ENCODE measurements around the gene IL18. TPM values are rescaled to one million over a fixed set of nuclear protein-coding genes. Genes with fewer than 3 reads are reported as not detected.
"Not testable (repeated sequence)": the region's sequence is repeated elsewhere in the genome, so short reads cannot be mapped to it uniquely, and the experiment has no call there.

The IL18 gene
- total and polyA plus RNA-seq, 2 experiments from 2014 or later: 0.28 to 1.7 TPM

- Mint-ChIP-seq H3K9me3 (no peaks in the 10 kb centered on the region), H3K4me1 (peaks cover 7% of the 10 kb centered on the region), H3K27ac (no peak overlapping the region), H3K27me3 (ENCODE audit: insufficient read depth, low read depth, poor library complexity) (peaks cover 7% of the 10 kb centered on the region), H3K36me3 (ENCODE audit: low read depth) (no peaks in the 10 kb centered on the region), H3K4me3 (no peak overlapping the region)
- Histone ChIP-seq H3F3A (replicated peaks; ENCODE audit: low read depth) (no peaks in the 10 kb centered on the region), H3K9me2 (ENCODE audit: insufficient read depth) (no peaks in the 10 kb centered on the region), H4K20me1 (replicated peaks; ENCODE audit: insufficient read depth) (no peaks in the 10 kb centered on the region), H2AFZ (no peak overlapping the region), H3K36me3 (ENCODE audit: insufficient read depth) (no peaks in the 10 kb centered on the region), H3K27ac (ENCODE audit: low read depth) (no peak overlapping the region), H3K79me2 (replicated peaks; ENCODE audit: insufficient read depth) (no peaks in the 10 kb centered on the region), H3K4me3 (no peak overlapping the region), H3K4me1 (ENCODE audit: insufficient read depth) (no peaks in the 10 kb centered on the region), H3K27me3 (ENCODE audit: insufficient read depth) (no peaks in the 10 kb centered on the region), H3K4me2 (no peak overlapping the region)
- TF ChIP-seq EZH2phosphoT487 (IDR thresholded peaks at IDR 0.05; ENCODE audit: unreplicated experiment): no peak
- no peak for TF ChIP-seq CTCF (conservative IDR thresholded peaks at IDR 0.05; ENCODE audit: low read depth in 2 of 2)
- TF ChIP-seq, protein P1, sequence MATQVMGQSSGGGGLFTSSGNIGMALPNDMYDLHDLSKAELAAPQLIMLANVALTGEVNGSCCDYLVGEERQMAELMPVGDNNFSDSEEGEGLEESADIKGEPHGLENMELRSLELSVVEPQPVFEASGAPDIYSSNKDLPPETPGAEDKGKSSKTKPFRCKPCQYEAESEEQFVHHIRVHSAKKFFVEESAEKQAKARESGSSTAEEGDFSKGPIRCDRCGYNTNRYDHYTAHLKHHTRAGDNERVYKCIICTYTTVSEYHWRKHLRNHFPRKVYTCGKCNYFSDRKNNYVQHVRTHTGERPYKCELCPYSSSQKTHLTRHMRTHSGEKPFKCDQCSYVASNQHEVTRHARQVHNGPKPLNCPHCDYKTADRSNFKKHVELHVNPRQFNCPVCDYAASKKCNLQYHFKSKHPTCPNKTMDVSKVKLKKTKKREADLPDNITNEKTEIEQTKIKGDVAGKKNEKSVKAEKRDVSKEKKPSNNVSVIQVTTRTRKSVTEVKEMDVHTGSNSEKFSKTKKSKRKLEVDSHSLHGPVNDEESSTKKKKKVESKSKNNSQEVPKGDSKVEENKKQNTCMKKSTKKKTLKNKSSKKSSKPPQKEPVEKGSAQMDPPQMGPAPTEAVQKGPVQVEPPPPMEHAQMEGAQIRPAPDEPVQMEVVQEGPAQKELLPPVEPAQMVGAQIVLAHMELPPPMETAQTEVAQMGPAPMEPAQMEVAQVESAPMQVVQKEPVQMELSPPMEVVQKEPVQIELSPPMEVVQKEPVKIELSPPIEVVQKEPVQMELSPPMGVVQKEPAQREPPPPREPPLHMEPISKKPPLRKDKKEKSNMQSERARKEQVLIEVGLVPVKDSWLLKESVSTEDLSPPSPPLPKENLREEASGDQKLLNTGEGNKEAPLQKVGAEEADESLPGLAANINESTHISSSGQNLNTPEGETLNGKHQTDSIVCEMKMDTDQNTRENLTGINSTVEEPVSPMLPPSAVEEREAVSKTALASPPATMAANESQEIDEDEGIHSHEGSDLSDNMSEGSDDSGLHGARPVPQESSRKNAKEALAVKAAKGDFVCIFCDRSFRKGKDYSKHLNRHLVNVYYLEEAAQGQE (IDR thresholded peaks at IDR 0.05; ENCODE audit: unreplicated experiment): no peak
- TF ChIP-seq NANOG (IDR thresholded peaks at IDR 0.05; ENCODE audit: borderline replicate concordance): no peak
- TF ChIP-seq POLR2AphosphoS5 (IDR thresholded peaks at IDR 0.05; ENCODE audit: low read depth): no peak
- TF ChIP-seq ZNF331 (CRISPR knock-in tag; IDR thresholded peaks at IDR 0.05; ENCODE audit: low read depth): no peak
- ATAC-seq (no peak), DNase-seq (ENCODE audit: low spot score) (no peak)
Measured at GRCh38 chr11:112162761-112163546, 940 bp downstream of the IL18 start.

DNA sequence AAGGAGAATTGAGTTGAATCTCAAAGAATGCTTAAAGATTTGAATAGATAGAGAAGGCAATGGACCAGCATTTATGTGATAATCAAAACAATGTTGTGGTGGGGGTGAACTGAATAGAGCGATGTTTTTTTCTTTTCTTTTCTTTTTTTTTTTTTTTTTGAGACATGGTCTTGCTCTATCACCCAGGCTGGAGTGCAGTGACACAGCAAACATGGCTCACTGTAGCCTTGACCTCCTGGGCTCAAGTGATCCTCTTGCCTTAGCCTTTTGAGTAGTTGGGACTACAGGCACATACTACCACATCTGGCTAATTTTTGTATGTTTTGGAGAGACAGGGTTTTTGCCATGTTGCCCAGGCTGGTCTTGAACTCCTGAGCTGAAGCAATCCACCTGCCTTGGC lies 1.7 kb downstream of the IL18 start:
- not testable (repeated sequence) for H3K4me2 ChIP-seq; DNase-seq (ENCODE audit: low spot score); H3K27ac ChIP-seq (ENCODE audit: low read depth); H3K27me3 Mint-ChIP-seq (ENCODE audit: insufficient read depth, low read depth, poor library complexity); H3K4me1 Mint-ChIP-seq; H3K36me3 ChIP-seq (ENCODE audit: insufficient read depth); H3K4me3 ChIP-seq; H3K4me1 ChIP-seq (ENCODE audit: insufficient read depth); H3K9me3 Mint-ChIP-seq; ATAC-seq; H3K4me3 Mint-ChIP-seq; H3K27me3 ChIP-seq (ENCODE audit: insufficient read depth); H3K79me2 ChIP-seq (replicated peaks; ENCODE audit: insufficient read depth); H4K20me1 ChIP-seq (replicated peaks; ENCODE audit: insufficient read depth); H3K9me2 ChIP-seq (ENCODE audit: insufficient read depth); H2AFZ ChIP-seq; H3K27ac Mint-ChIP-seq; H3K36me3 Mint-ChIP-seq (ENCODE audit: low read depth); H3F3A ChIP-seq (replicated peaks; ENCODE audit: low read depth)

Data from GM23338 (cell line).